ENCODE measurements around the gene ZNF831.

The ZNF831 gene

GRCh38 chr20:59150821-59151251 lies 12.8 kb upstream of the ZNF831 start:
- H3K79me2 ChIP-seq (ENCODE audit: insufficient read depth, low read length), result no peaks in the 10 kb centered on the region
- no peak overlapping the region for H3K27ac ChIP-seq (ENCODE audit: low read length)
- TF ChIP-seq, protein P1, sequence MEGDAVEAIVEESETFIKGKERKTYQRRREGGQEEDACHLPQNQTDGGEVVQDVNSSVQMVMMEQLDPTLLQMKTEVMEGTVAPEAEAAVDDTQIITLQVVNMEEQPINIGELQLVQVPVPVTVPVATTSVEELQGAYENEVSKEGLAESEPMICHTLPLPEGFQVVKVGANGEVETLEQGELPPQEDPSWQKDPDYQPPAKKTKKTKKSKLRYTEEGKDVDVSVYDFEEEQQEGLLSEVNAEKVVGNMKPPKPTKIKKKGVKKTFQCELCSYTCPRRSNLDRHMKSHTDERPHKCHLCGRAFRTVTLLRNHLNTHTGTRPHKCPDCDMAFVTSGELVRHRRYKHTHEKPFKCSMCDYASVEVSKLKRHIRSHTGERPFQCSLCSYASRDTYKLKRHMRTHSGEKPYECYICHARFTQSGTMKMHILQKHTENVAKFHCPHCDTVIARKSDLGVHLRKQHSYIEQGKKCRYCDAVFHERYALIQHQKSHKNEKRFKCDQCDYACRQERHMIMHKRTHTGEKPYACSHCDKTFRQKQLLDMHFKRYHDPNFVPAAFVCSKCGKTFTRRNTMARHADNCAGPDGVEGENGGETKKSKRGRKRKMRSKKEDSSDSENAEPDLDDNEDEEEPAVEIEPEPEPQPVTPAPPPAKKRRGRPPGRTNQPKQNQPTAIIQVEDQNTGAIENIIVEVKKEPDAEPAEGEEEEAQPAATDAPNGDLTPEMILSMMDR (IDR thresholded peaks at IDR 0.05; ENCODE audit: borderline replicate concordance, extremely low read depth, low read length, poor library complexity, severe bottlenecking), result no peak
- no peak for TF ChIP-seq EZH2 (IDR thresholded peaks at IDR 0.05; ENCODE audit: borderline replicate concordance, low read depth, low read length, severe bottlenecking)
- H3K9me3 ChIP-seq (ENCODE audit: insufficient read depth, low read length, severe bottlenecking), result no peaks in the 10 kb centered on the region
- no peak overlapping the region for H3K4me3 ChIP-seq (ENCODE audit: low read depth in 1 of 2, low read length in 2 of 2)
- no peak overlapping the region for H3K4me2 ChIP-seq (ENCODE audit: insufficient read depth, low read length)
- H3K36me3 ChIP-seq (ENCODE audit: insufficient read depth, low read length), result no peaks in the 10 kb centered on the region
- no peak for ATAC-seq (ENCODE audit: insufficient read depth, low read depth)
- no peak overlapping the region for H3K9ac ChIP-seq (ENCODE audit: low read depth, low read length)
- H2AFZ ChIP-seq (ENCODE audit: low read depth, low read length), result no peak overlapping the region
- peaks cover 5% of the 10 kb centered on the region; the same call in 1 of the 2 replicates for H4K20me1 ChIP-seq (ENCODE audit: insufficient read depth, low read length)
- H3K4me1 ChIP-seq (ENCODE audit: insufficient read depth, low read length), result no peaks in the 10 kb centered on the region
- no peak for DNase-seq
- H3K27me3 ChIP-seq (ENCODE audit: insufficient read depth, low read length, poor library complexity), result peaks cover 21% of the 10 kb centered on the region

GRCh38 chr20:59151391-59151790 lies 12.2 kb upstream of the ZNF831 start:
- Histone ChIP-seq H4K20me1 (ENCODE audit: insufficient read depth, low read length) (peaks cover 5% of the 10 kb centered on the region; the same call in 1 of the 2 replicates), H3K9me3 (ENCODE audit: insufficient read depth, low read length, severe bottlenecking) (no peaks in the 10 kb centered on the region), H3K27me3 (ENCODE audit: insufficient read depth, low read length, poor library complexity) (peaks cover 21% of the 10 kb centered on the region), H3K27ac (ENCODE audit: low read length) (no peak overlapping the region), H3K79me2 (ENCODE audit: insufficient read depth, low read length) (no peaks in the 10 kb centered on the region), H2AFZ (ENCODE audit: low read depth, low read length) (no peak overlapping the region), H3K9ac (ENCODE audit: low read depth, low read length) (no peak overlapping the region), H3K36me3 (ENCODE audit: insufficient read depth, low read length) (no peaks in the 10 kb centered on the region), H3K4me3 (ENCODE audit: low read depth in 1 of 2, low read length in 2 of 2) (no peak overlapping the region), H3K4me1 (ENCODE audit: insufficient read depth, low read length) (no peaks in the 10 kb centered on the region), H3K4me2 (ENCODE audit: insufficient read depth, low read length) (no peak overlapping the region)
- no peak for DNase-seq
- TF ChIP-seq, protein P1 (IDR thresholded peaks at IDR 0.05; ENCODE audit: borderline replicate concordance, extremely low read depth, low read length, poor library complexity, severe bottlenecking), result no peak
- TF ChIP-seq EZH2 (IDR thresholded peaks at IDR 0.05; ENCODE audit: borderline replicate concordance, low read depth, low read length, severe bottlenecking), result no peak
- no peak for ATAC-seq (ENCODE audit: insufficient read depth, low read depth)

GRCh38 chr20:59151820-59152219 lies 11.8 kb upstream of the ZNF831 start:
- Histone ChIP-seq H3K79me2 (ENCODE audit: insufficient read depth, low read length) (no peaks in the 10 kb centered on the region), H3K36me3 (ENCODE audit: insufficient read depth, low read length) (no peaks in the 10 kb centered on the region), H3K4me3 (ENCODE audit: low read depth in 1 of 2, low read length in 2 of 2) (no peak overlapping the region), H2AFZ (ENCODE audit: low read depth, low read length) (no peak overlapping the region), H3K4me1 (ENCODE audit: insufficient read depth, low read length) (no peaks in the 10 kb centered on the region), H3K9ac (ENCODE audit: low read depth, low read length) (no peak overlapping the region), H3K27ac (ENCODE audit: low read length) (no peak overlapping the region), H3K4me2 (ENCODE audit: insufficient read depth, low read length) (no peak overlapping the region), H3K9me3 (ENCODE audit: insufficient read depth, low read length, severe bottlenecking) (no peaks in the 10 kb centered on the region), H4K20me1 (ENCODE audit: insufficient read depth, low read length) (peaks cover 5% of the 10 kb centered on the region; the same call in 1 of the 2 replicates), H3K27me3 (ENCODE audit: insufficient read depth, low read length, poor library complexity) (peaks cover 21% of the 10 kb centered on the region)
- TF ChIP-seq, protein P1 (IDR thresholded peaks at IDR 0.05; ENCODE audit: borderline replicate concordance, extremely low read depth, low read length, poor library complexity, severe bottlenecking), result no peak
- no peak for TF ChIP-seq EZH2 (IDR thresholded peaks at IDR 0.05; ENCODE audit: borderline replicate concordance, low read depth, low read length, severe bottlenecking)
- ATAC-seq (ENCODE audit: insufficient read depth, low read depth) (no peak), DNase-seq (no peak)
